SK-N-SH treated with all-trans-retinoic acid at 6 μM for 48 hours (cell line): ENCODE data around the gene ITIH1.

Experiments
- CREB5 ChIP-seq: fragments of 250-450 bp; sonication (Bioruptor Pico); IDR thresholded peaks from 2 replicates; pipeline ENCODE4 v1.5.1; 2020; ENCODE audit warnings: low read depth, mild to moderate bottlenecking, moderate library complexity
- PATZ1 ChIP-seq: fragments of 250-450 bp; sonication (Bioruptor Pico); IDR thresholded peaks from 2 replicates; pipeline ENCODE4 v1.8.0; 2020; ENCODE audit warnings: mild to moderate bottlenecking, moderate library complexity, borderline replicate concordance
- PPARA ChIP-seq: fragments of 250-450 bp; sonication (Bioruptor Pico); IDR thresholded peaks from 2 replicates; pipeline ENCODE4 v1.5.0; 2020; ENCODE audit warnings: mild to moderate bottlenecking, borderline replicate concordance
- SNAI2 ChIP-seq: fragments of 250-450 bp; sonication (Bioruptor Pico); IDR thresholded peaks from 2 replicates; pipeline ENCODE4 v1.5.0; 2020; ENCODE audit warnings: mild to moderate bottlenecking, moderate library complexity
- TOX ChIP-seq: fragments of 250-450 bp; sonication (Bioruptor Pico); IDR thresholded peaks from 2 replicates; pipeline ENCODE4 v1.8.0; 2021; ENCODE audit warnings: mild to moderate bottlenecking, moderate library complexity, borderline replicate concordance

GRCh38 chr3:52820736-52821135 lies 43.3 kb downstream of the ITIH1 start:
- TF ChIP-seq PATZ1 (CRISPR knock-in tag) (no peak), TOX (CRISPR knock-in tag) (no peak), SNAI2 (CRISPR knock-in tag) (no peak), CREB5 (no peak), PPARA (CRISPR knock-in tag) (no peak)
